Activated T-cell treated with anti-CD3 and anti-CD28 coated beads for 1 hour (primary cell): ENCODE results near the gene COBLL1.
"Not testable (repeated sequence)": the region's sequence is repeated elsewhere in the genome, so short reads cannot be mapped to it uniquely, and the experiment has no call there.

ENCODE experiments used
- DNase-seq: peaks from one replicate; pipeline ENCODE4 v3.0.0-alpha.2; 2020; ENCODE audit warnings: low read depth

COBLL1 gene

GRCh38 chr2:164782323-164782722 is 59.3 kb downstream of the COBLL1 start:
- DNase-seq, result no peak

DNA sequence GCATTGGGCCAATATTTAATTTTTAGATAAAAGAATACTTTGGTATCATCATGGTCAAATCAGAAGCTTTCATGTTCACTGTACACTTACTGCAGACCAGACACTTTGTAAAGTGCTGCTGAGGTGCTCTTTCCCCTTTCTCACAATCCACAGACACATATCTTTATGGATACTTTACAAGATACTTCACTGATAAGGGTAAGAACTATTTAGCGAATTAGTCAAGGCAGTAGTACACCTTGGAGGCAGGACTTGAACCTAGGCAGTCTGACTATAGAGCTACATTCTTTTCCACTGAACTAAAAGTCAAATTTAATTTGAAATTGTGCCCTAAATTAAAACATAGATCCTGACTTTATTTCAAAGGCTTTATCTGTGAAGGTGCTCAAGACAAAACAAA is 60.2 kb downstream of the COBLL1 start:
- DNase-seq, result no peak

DNA sequence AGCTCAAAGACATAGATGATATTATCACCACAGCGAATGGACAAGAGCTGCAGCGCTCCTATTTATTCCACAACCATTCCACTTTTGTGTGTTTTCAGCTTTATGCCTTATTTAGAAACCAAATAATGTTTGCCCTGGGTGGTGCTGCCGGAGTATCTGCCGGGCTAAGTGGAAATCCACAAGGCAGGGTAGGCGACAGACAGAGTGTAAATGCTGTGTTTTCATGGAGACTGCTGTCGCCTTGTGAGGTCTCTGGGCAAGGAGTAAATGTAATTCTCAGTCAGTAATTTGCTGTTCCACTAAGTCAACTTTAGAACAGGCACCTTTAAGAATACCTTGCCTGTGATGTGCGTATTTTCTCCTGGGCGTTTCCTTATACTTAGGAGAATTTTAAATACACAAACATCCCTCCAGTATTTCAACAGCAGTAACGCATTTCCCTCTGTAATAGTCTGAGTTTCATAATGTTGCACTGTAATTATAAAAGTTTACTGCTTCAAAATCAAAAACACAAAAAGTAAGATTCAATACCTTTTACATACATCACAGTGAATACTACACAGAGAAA is 60.9 kb downstream of the COBLL1 start:
- no peak for DNase-seq

DNA sequence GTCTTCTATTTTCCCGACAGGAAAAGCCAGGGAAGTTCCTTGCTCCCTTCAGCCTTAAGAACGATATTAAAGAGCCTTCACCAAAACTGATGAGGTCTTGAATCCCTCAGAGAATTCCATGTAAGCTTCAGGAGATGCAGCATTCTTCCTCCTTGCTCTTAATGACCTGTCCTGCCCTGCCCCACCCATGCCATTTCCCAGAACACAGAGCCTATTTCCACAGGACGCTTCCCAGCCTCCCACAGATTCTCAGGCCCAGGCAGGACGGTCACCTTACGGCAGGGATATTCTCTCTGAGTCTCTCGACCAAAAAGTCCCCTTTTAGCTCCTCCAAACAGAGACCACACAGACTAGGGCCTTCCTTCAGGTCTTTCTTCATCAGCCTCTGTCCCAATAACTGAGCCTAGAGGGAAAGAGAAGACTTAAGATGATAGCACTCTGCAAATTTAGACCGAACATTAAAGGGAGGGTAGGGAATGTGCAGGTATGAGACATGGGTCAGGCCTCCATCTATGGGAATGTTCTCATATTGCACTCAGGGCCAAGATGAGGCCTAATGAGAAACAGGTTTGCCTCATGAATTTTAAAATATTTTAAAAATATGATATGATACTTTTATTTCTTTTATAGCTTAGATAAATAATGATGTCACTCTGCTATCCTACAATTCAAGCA is 62.1 kb downstream of the COBLL1 start:
- no peak for DNase-seq

- DNase-seq, result no peak
Measured at GRCh38 chr2:164778723-164779122, 62.9 kb downstream of the COBLL1 start.

DNA sequence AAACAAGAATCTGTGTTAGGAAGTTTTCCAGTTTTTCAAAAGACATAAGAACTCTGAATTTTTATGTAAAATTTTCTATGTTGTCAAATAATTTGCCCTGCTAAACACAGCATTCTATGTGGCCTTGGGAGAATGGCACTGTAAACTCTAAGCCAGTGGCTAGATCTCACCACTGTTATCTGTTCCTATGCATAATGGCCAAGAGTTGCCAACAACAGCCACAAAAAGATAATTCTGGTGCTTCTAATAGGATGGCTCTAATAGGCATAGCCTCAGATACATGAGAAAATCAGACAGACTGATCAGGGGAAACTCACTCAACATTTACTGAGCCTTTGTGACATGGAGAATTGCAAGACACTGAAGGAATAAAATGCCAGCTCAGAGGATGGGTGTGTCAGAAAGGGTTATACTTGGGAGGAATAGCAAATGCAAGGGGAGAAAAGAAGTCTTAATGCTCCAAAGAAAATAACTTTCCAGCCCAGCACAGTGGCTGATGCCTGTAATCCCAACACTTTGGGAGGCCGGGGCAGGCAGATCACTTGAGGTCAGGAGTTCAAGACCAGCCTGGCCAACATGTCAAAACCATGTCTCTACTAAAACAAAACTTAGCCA is 63.7 kb downstream of the COBLL1 start:
- no peak for DNase-seq

- DNase-seq, result no peak
Measured at GRCh38 chr2:164773635-164774034, 68.0 kb downstream of the COBLL1 start.

DNA sequence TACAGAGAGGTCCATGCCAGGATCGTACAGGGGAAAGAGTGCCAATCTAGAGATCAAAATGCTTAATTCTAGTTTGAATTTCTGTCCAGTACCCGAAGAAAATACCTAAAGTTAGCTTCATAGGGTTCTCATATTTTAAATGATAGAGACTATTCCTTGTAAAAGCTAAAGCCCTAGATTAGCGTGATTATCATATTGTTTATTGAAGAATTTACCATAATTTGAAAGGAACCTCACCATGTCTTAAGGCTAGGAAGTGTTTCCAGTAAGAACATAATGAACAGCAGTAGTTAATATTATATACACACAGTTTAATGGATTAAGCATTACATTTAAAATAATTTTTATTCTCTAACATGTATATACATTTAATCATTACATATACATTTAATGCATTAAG is 68.5 kb downstream of the COBLL1 start:
- no peak for DNase-seq

- DNase-seq, result no peak
Measured at GRCh38 chr2:164771897-164772296, 69.7 kb downstream of the COBLL1 start.

DNA sequence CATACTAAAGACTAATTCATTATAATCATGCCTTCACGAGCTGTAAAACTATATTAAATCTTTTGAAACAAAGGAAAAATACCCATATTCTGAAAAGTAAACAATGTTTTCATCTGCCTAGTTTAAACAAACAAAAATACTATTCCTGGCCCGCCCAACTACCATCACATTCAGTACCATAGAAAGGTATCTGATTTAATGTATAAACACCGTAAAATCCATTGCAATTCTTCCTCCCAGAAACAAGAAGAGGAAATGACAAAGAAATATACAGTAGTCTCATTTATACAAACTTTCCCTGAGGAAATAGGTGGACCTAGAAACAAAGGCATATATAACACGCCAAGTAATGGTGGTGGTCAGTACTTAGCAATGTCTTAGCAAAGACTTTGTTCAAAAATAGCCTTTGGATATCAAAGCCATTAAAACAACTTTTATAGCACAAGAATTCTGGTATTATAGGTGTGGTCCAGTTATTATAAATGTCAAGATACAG is 71.2 kb downstream of the COBLL1 start:
- no peak for DNase-seq

DNA sequence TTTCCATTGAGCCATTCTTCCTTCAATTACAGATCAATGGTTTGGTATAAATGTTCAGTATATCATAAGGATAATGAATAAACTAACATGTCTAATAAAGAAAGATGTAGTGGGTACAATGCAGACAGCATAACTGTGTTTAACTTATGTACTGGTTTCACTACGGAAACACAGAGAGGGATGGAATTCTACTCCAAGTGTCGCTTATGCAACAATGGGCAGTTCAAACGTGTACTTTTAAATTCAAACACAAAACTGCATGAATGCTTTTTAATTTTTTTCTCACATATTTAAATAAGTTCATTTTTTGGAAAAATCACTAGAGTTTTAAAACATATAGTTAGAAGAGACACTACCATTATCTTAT is 74.7 kb downstream of the COBLL1 start:
- no peak for DNase-seq

DNA sequence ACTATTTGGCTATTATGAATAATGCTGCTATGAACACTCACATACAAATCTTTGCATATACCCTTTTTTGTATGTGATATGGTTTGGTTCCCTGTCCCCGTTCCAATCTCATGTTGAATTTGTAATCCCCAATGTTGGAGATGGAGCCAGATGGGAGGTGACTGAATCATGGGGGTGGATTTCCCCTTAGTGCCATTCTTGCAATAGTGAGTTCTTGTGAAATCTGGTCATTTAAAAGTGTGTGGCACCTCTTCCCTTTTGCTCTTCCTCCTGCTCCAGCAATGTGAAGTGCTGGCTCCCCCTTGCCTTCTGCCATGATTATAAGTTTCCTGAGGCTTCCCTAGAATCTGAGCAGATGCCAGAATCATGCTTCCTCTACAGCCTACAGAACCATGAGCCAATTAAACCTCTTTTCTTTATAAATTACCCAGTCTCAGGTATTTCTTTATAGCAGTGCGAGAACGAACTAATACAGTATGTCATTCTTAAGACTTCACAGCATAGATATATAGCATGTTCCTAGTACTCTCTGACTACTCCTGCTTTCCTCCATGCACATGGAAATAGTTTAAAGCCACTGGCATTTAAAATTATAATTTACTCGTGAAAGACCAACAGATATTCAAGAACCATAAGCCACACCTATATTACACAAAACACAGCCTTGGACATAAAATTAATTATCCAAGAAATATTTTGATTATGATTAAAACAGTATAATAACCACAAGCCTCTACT is 75.2 kb downstream of the COBLL1 start:
- no peak for DNase-seq

DNA sequence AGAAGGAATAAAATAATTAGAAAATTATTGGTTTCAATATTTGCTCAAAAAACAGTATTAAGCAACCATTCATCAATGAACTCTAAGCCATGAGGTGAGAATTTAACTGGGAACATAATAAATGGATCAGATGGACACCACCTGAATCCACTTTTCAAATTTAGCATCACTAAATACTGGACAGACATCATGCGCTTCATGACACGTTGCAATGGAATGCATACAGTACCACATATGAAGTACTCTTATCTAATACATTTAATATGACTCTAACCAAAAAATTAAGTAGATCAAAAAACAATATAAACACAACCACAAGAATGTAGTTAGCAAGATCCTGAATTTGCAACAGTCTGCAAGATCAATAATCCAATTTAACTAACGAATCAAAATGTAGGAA is 76.6 kb downstream of the COBLL1 start:
- no peak for DNase-seq

DNA sequence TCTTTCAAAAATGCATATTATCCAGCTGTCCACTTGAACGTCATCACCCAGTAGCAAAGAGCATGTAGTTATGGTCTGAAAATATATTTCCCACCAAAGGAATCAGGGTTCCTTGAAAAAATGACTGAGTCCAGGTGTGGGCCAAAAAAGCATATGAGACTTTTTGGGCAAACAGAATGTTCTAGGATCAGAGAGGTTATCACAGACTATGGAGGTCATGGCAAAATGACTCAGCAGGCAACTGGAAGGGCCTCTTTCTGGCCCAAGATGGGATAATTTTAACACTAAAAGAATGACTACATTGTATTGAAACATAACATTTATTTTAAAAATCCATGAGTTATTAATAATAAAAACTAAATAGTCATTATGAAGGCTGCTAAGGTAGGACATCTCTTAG is 77.1 kb downstream of the COBLL1 start:
- DNase-seq, result no peak

DNA sequence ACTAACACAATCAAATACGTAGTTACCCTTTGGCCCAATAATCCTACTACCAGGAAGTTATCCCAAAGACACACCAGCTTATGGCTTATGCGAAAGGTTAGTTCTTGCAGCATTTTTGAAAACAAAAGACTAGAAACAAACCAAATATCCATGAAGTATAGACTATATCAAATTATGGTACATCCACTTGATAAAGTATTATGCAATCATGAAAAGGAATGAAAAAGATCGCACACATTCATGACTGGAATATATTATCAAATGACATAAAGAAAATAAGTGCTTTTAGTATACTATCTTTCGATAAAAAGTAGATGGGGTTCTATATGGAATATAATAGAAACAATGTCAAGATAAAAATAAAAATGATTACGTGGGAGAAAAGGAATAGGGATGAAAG is 78.2 kb downstream of the COBLL1 start:
- DNase-seq, result no peak

DNA sequence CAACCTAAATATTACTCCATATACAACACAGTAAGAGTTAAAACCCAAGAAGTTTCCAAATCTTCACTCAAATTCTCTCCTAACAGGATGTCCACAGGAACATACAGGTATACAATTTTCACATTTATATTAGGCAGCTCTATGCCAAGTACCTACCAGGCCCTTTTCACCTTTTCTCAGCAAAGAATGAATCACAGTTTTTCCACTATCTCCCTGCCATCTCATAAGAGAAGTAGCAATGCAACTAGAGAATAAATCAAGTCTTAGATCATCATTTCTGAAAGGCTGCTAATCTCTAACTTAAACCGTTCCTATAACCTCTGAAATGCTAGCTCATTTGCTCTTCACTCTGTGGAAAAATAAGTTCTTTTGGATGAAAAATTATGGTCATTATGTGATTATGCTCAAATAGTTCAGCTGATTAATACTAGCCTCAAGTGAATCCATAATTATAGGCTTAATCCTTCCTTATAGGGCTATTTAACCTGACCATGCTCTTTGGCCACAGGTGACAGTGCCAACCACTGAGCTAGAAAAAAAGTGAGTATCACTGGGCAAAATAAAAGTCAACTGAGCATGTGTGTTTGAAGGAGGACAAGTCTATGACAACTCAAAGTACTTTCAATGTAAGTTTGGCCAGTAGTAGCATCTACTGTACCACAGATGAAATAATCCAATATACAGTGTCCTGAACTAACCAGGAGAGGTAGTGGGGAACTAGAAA is 79.7 kb downstream of the COBLL1 start:
- no peak for DNase-seq

GRCh38 chr2:164761201-164761600 is 80.4 kb downstream of the COBLL1 start:
- DNase-seq, result not testable (repeated sequence)

GRCh38 chr2:164760179-164760578 is 81.4 kb downstream of the COBLL1 start:
- DNase-seq, result no peak

- DNase-seq, result no peak
Measured at GRCh38 chr2:164757934-164758695, 83.5 kb downstream of the COBLL1 start.

GRCh38 chr2:164756773-164757172 is 84.8 kb downstream of the COBLL1 start:
- no peak for DNase-seq

GRCh38 chr2:164755952-164756351 is 85.7 kb downstream of the COBLL1 start:
- DNase-seq, result no peak
